ENCODE results near the gene GCK.

Gene GCK

GRCh38 chr7:44116789-44117666 is 72.2 kb downstream of the GCK start:
- no peak for DNase-seq

GRCh38 chr7:44116087-44116788 is 73.0 kb downstream of the GCK start:
- DNase-seq: no peak

GRCh38 chr7:44114586-44115310 is 74.5 kb downstream of the GCK start:
- no peak for DNase-seq

- DNase-seq: no peak
These were observed 75.4 kb downstream of the GCK start for GRCh38 chr7:44113764-44114354.

- DNase-seq: no peak
These were observed 76.1 kb downstream of the GCK start for GRCh38 chr7:44112997-44113763.

GRCh38 chr7:44112231-44112996 is 76.8 kb downstream of the GCK start:
- peak; percentile 36 for DNase-seq

- no peak for DNase-seq
These were observed 77.5 kb downstream of the GCK start for GRCh38 chr7:44111761-44112160.

GRCh38 chr7:44110719-44111635 is 78.3 kb downstream of the GCK start:
- no peak for DNase-seq

- DNase-seq: no peak
These were observed 79.2 kb downstream of the GCK start for GRCh38 chr7:44109991-44110390.

GRCh38 chr7:44108768-44109750 is 80.2 kb downstream of the GCK start:
- no peak for DNase-seq

GRCh38 chr7:44107961-44108767 is 81.1 kb downstream of the GCK start:
- no peak for DNase-seq

GRCh38 chr7:44107116-44107960 is 81.9 kb downstream of the GCK start:
- DNase-seq: no peak

GRCh38 chr7:44106311-44107065 is 82.8 kb downstream of the GCK start:
- DNase-seq: no peak

- no peak for DNase-seq
These were observed 83.4 kb downstream of the GCK start for GRCh38 chr7:44105832-44106231.

GRCh38 chr7:44104860-44105771 is 84.1 kb downstream of the GCK start:
- DNase-seq: peak; percentile 67

All from right kidney (tissue), 1 donor.